ENCODE results near the gene HLA-DMA.

GRCh38 chr6:32969685-32970412 lies 17.0 kb upstream of the HLA-DMA start:
- no peak for TF ChIP-seq POLR2A (IDR thresholded peaks at IDR 0.05)
- TF ChIP-seq, protein P1, sequence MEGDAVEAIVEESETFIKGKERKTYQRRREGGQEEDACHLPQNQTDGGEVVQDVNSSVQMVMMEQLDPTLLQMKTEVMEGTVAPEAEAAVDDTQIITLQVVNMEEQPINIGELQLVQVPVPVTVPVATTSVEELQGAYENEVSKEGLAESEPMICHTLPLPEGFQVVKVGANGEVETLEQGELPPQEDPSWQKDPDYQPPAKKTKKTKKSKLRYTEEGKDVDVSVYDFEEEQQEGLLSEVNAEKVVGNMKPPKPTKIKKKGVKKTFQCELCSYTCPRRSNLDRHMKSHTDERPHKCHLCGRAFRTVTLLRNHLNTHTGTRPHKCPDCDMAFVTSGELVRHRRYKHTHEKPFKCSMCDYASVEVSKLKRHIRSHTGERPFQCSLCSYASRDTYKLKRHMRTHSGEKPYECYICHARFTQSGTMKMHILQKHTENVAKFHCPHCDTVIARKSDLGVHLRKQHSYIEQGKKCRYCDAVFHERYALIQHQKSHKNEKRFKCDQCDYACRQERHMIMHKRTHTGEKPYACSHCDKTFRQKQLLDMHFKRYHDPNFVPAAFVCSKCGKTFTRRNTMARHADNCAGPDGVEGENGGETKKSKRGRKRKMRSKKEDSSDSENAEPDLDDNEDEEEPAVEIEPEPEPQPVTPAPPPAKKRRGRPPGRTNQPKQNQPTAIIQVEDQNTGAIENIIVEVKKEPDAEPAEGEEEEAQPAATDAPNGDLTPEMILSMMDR (IDR thresholded peaks at IDR 0.05), result peak; percentile 43 to 79 (median 64)
